Astrocyte (in vitro differentiated cells and primary cell): ENCODE data around the gene APOC3.

Source experiments
- EZH2 ChIP-seq: IDR thresholded peaks from 2 replicates; pipeline ENCODE4 v1.6.1; 2012; ENCODE audit warnings: mild to moderate bottlenecking, low read length, inconsistent platforms; ENCODE audit not compliant: insufficient read depth
- TF ChIP-seq, protein P1 (sequence below): IDR thresholded peaks from 2 replicates; pipeline ENCODE4 v1.5.1; 2011; ENCODE audit warnings: low read depth, mild to moderate bottlenecking, inconsistent platforms, low read length, moderate library complexity; ENCODE audit not compliant: insufficient read depth

DNA sequence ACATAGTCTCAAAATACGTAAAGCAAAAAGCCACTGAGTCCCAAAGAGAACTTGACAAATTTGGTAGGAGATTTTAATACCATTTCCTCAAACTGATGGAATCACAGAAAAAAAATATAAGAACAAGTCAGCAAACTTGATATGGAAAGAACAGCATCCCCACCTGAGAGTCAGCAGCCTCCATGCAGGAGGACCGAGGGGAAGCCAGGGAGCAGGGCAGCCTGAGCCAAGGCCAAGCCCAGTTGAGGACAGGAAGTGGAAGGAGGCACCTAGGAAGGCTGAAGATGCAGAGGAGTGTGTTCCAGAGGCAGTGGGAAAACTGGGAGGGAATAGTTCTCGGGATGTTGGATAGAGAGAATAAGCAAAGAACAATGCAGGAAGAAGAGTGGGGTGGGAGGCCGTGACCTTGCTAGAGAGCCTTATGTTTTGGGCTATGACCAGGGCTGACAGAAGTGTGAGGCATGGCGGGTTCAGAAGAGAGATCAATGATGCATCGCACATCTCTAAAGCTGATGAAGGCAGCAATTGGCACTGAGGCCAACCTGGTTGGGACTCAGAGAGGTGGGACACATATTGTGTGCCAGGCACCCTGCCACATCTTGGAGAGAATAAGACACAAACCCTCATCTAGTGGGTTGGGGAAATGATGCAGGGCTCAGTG is 22.0 kb upstream of the APOC3 start:
- TF ChIP-seq, protein P1, sequence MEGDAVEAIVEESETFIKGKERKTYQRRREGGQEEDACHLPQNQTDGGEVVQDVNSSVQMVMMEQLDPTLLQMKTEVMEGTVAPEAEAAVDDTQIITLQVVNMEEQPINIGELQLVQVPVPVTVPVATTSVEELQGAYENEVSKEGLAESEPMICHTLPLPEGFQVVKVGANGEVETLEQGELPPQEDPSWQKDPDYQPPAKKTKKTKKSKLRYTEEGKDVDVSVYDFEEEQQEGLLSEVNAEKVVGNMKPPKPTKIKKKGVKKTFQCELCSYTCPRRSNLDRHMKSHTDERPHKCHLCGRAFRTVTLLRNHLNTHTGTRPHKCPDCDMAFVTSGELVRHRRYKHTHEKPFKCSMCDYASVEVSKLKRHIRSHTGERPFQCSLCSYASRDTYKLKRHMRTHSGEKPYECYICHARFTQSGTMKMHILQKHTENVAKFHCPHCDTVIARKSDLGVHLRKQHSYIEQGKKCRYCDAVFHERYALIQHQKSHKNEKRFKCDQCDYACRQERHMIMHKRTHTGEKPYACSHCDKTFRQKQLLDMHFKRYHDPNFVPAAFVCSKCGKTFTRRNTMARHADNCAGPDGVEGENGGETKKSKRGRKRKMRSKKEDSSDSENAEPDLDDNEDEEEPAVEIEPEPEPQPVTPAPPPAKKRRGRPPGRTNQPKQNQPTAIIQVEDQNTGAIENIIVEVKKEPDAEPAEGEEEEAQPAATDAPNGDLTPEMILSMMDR: no peak
- no peak for TF ChIP-seq EZH2
